Liver (tissue), 9 donors: Measurements from ENCODE around the gene NR5A2. TPM values are rescaled to one million over a fixed set of nuclear protein-coding genes. Genes with fewer than 3 reads are reported as not detected.

Source experiments
- DNase-seq: peaks from one replicate; pipeline ENCODE4 v3.0.0-alpha.2; 2017; ENCODE audit warnings: low spot score
- H3K27ac ChIP-seq, 2 donors: one replicate each; pipeline ENCODE4 v1.7.0; 2013; ENCODE audit warnings: inconsistent platforms in 2 of 2, low read length in 2 of 2, control low read depth in 1 of 2, low read depth in 1 of 2, mild to moderate bottlenecking in 1 of 2
- H3K27me3 ChIP-seq, 4 donors: one replicate each; pipeline versions ENCODE4 v1.6.1 to v1.7.0; 2013; ENCODE audit warnings: low read length in 3 of 4, inconsistent platforms in 1 of 4, mild to moderate bottlenecking in 1 of 4, moderate library complexity in 1 of 4; ENCODE audit not compliant: control insufficient read depth in 4 of 4, insufficient read depth in 4 of 4
- H3K36me3 ChIP-seq, 4 donors: one replicate each; pipeline versions ENCODE4 v1.6.1 to v1.7.0; 2013; ENCODE audit warnings: low read length in 3 of 4, mild to moderate bottlenecking in 3 of 4, low read depth in 1 of 4, moderate library complexity in 1 of 4; ENCODE audit not compliant: control insufficient read depth in 4 of 4, insufficient read depth in 3 of 4
- H3K4me1 ChIP-seq, 4 donors: one replicate each; pipeline versions ENCODE4 v1.6.1 to v1.7.0; 2013; ENCODE audit warnings: low read length in 3 of 4, mild to moderate bottlenecking in 3 of 4, moderate library complexity in 1 of 4; ENCODE audit not compliant: control insufficient read depth in 4 of 4, insufficient read depth in 4 of 4
- H3K4me3 ChIP-seq, 3 donors: one replicate each; pipeline versions ENCODE4 v1.6.1 to v1.7.0; 2013; ENCODE audit warnings: low read length in 3 of 3, control low read depth in 1 of 3, low read depth in 1 of 3, mild to moderate bottlenecking in 1 of 3
- H3K9ac ChIP-seq, 2 donors: one replicate each; pipeline ENCODE4 v1.7.0; 2013; ENCODE audit warnings: low read length in 2 of 2, mild to moderate bottlenecking in 2 of 2, moderate library complexity in 2 of 2, control low read depth in 1 of 2, low read depth in 1 of 2
- H3K9me3 ChIP-seq, 4 donors: one replicate each; pipeline versions ENCODE4 v1.6.1 to v1.7.0; 2013; ENCODE audit warnings: low read length in 3 of 4; ENCODE audit not compliant: control insufficient read depth in 4 of 4
- EGR1 ChIP-seq, 2 donors: IDR thresholded peaks; 2 replicates each; pipeline ENCODE4 v1.6.1; 2016 to 2018; ENCODE audit warnings: antibody characterized with exemption in 2 of 2, low read depth in 2 of 2
- FOXA1 ChIP-seq: IDR thresholded peaks from 2 replicates; pipeline ENCODE4 v1.6.1; 2016; ENCODE audit warnings: antibody characterized with exemption
- FOXA2 ChIP-seq: IDR thresholded peaks from 2 replicates; pipeline ENCODE4 v1.6.1; 2016; ENCODE audit warnings: antibody characterized with exemption
- GABPA ChIP-seq, 2 donors: IDR thresholded peaks in 1 of 2; conservative IDR thresholded peaks in 1 of 2; 2 replicates each; pipeline ENCODE4 v1.6.1; 2016; ENCODE audit warnings: antibody characterized with exemption in 2 of 2, mild to moderate bottlenecking in 1 of 2, moderate library complexity in 1 of 2
- HNF4A ChIP-seq, 2 donors: conservative IDR thresholded peaks; 2 replicates each; pipeline ENCODE4 v1.6.1; 2016; ENCODE audit warnings: antibody characterized with exemption in 2 of 2, mild to moderate bottlenecking in 2 of 2
- HNF4G ChIP-seq: IDR thresholded peaks from 2 replicates; pipeline ENCODE4 v1.6.1; 2016; ENCODE audit warnings: antibody characterized with exemption
- JUND ChIP-seq, 2 donors: IDR thresholded peaks; 2 replicates each; pipeline ENCODE4 v1.6.1; 2016; ENCODE audit warnings: antibody characterized with exemption in 2 of 2
- NR2F2 ChIP-seq: IDR thresholded peaks from 2 replicates; pipeline ENCODE4 v1.6.1; 2016; ENCODE audit warnings: antibody characterized with exemption
- RAD21 ChIP-seq, 2 donors: IDR thresholded peaks; 2 replicates each; pipeline ENCODE4 v1.6.1; 2016; ENCODE audit warnings: antibody characterized with exemption in 2 of 2, mild to moderate bottlenecking in 2 of 2
- RXRA ChIP-seq, 2 donors: IDR thresholded peaks; 2 replicates each; pipeline ENCODE4 v1.6.1; 2017 to 2018; ENCODE audit warnings: antibody characterized with exemption in 2 of 2, mild to moderate bottlenecking in 1 of 2
- SP1 ChIP-seq: IDR thresholded peaks from 2 replicates; pipeline ENCODE4 v1.6.1; 2018; ENCODE audit warnings: antibody characterized with exemption, mild to moderate bottlenecking
- TAF1 ChIP-seq: conservative IDR thresholded peaks from 2 replicates; pipeline ENCODE4 v1.6.1; 2016; ENCODE audit warnings: antibody characterized with exemption, mild to moderate bottlenecking
- YY1 ChIP-seq: IDR thresholded peaks from 2 replicates; pipeline ENCODE4 v1.6.1; 2016; ENCODE audit warnings: antibody characterized with exemption, mild to moderate bottlenecking
- ZBTB33 ChIP-seq: IDR thresholded peaks from 2 replicates; pipeline ENCODE4 v1.6.1; 2016; ENCODE audit warnings: antibody characterized with exemption
- WGBS: extraction: QIAGEN DNeasy Blood & Tissue Kit; methylation state at CpG from one replicate; pipeline ENCODE4 v1.1.7; 2013; 5-methylcytosine and 5-hydroxymethylcytosine counted together
- polyA plus RNA-seq, 2 donors: library from polyadenylated mRNA; stranded (reverse) in 1 of 2; unstranded in 1 of 2; fragments of 200-250 nt in 1 of 2; fragments of >200 nt in 1 of 2; fragmentation: Nextera tagmentation in 1 of 2; extraction: Ambion mirVana in 1 of 2; gene quantifications; one replicate each; pipeline versions ENCODE4 v1.2.1 to v1.2.3, GENCODE V29; 2013 to 2015
- total RNA-seq, 2 donors: library from RNA; depleted of rRNA; stranded (reverse); fragments of >200 nt; gene quantifications; one replicate each; pipeline ENCODE4 v1.2.3, GENCODE V29; 2014
- TF ChIP-seq, protein P1 (sequence below): IDR thresholded peaks from 2 replicates; pipeline ENCODE4 v1.6.1; 2016; ENCODE audit warnings: antibody characterized with exemption, mild to moderate bottlenecking
- TF ChIP-seq, protein P2 (sequence below): IDR thresholded peaks from 2 replicates; pipeline ENCODE4 v1.6.1; 2016; ENCODE audit warnings: antibody characterized with exemption
- TF ChIP-seq, protein P3 (sequence below): fragments of 150-350 bp; IDR thresholded peaks from 2 replicates; pipeline ENCODE4 v1.5.1; 2017; ENCODE audit warnings: improper control_type of control experiment, low read depth, low read length; ENCODE audit not compliant: missing input control
- TF ChIP-seq, protein P4 (sequence below): IDR thresholded peaks from 2 replicates; pipeline ENCODE4 v1.6.1; 2016; ENCODE audit warnings: antibody characterized with exemption
- donor health status: healthy.
- donor health status: healthy.
- donor health status: healthy.
- donor health status: healthy.
- donor health status: healthy.

Gene NR5A2
- total and polyA plus RNA-seq, 4 donors: 10.0 to 37.5 (median 21.1) TPM

- 73% methylated on average over 8 of the region's 8 CpGs for WGBS
- peaks cover 1 to 21% (median 9%) of the 10 kb centered on the region in 4 donors for H3K4me1 ChIP-seq
- H3K9ac ChIP-seq: no peak overlapping the region
- H3K27ac ChIP-seq: peak overlapping the region in 1 of 2 donors; percentile 21
- H3K27me3 ChIP-seq: no peaks in the 10 kb centered on the region
- no peak for DNase-seq
- peaks cover 0 to 4% (median 1%) of the 10 kb centered on the region in 4 donors for H3K36me3 ChIP-seq
- TF ChIP-seq FOXA2: no peak
- no peak for TF ChIP-seq SP1
- TF ChIP-seq ZBTB33: no peak
- no peak for TF ChIP-seq YY1
- TF ChIP-seq, protein P1, sequence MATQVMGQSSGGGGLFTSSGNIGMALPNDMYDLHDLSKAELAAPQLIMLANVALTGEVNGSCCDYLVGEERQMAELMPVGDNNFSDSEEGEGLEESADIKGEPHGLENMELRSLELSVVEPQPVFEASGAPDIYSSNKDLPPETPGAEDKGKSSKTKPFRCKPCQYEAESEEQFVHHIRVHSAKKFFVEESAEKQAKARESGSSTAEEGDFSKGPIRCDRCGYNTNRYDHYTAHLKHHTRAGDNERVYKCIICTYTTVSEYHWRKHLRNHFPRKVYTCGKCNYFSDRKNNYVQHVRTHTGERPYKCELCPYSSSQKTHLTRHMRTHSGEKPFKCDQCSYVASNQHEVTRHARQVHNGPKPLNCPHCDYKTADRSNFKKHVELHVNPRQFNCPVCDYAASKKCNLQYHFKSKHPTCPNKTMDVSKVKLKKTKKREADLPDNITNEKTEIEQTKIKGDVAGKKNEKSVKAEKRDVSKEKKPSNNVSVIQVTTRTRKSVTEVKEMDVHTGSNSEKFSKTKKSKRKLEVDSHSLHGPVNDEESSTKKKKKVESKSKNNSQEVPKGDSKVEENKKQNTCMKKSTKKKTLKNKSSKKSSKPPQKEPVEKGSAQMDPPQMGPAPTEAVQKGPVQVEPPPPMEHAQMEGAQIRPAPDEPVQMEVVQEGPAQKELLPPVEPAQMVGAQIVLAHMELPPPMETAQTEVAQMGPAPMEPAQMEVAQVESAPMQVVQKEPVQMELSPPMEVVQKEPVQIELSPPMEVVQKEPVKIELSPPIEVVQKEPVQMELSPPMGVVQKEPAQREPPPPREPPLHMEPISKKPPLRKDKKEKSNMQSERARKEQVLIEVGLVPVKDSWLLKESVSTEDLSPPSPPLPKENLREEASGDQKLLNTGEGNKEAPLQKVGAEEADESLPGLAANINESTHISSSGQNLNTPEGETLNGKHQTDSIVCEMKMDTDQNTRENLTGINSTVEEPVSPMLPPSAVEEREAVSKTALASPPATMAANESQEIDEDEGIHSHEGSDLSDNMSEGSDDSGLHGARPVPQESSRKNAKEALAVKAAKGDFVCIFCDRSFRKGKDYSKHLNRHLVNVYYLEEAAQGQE: no peak
- TF ChIP-seq, protein P2, sequence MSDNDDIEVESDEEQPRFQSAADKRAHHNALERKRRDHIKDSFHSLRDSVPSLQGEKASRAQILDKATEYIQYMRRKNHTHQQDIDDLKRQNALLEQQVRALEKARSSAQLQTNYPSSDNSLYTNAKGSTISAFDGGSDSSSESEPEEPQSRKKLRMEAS: no peak
- no peak for TF ChIP-seq HNF4G
- TF ChIP-seq RAD21 (IDR thresholded peaks at IDR 0.05): no peak
- no peak for TF ChIP-seq GABPA (IDR thresholded peaks at IDR 0.05 in 1 of 2, conservative IDR thresholded peaks at IDR 0.05 in 1 of 2)
- no peak for TF ChIP-seq JUND (IDR thresholded peaks at IDR 0.05)
- TF ChIP-seq, protein P3, sequence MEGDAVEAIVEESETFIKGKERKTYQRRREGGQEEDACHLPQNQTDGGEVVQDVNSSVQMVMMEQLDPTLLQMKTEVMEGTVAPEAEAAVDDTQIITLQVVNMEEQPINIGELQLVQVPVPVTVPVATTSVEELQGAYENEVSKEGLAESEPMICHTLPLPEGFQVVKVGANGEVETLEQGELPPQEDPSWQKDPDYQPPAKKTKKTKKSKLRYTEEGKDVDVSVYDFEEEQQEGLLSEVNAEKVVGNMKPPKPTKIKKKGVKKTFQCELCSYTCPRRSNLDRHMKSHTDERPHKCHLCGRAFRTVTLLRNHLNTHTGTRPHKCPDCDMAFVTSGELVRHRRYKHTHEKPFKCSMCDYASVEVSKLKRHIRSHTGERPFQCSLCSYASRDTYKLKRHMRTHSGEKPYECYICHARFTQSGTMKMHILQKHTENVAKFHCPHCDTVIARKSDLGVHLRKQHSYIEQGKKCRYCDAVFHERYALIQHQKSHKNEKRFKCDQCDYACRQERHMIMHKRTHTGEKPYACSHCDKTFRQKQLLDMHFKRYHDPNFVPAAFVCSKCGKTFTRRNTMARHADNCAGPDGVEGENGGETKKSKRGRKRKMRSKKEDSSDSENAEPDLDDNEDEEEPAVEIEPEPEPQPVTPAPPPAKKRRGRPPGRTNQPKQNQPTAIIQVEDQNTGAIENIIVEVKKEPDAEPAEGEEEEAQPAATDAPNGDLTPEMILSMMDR: no peak
- no peak for TF ChIP-seq NR2F2
- no peaks in the 10 kb centered on the region for H3K9me3 ChIP-seq
- no peak overlapping the region for H3K4me3 ChIP-seq
Observed at GRCh38 chr1:200075522-200075921, 48.0 kb downstream of the NR5A2 start.

- H3K4me1 ChIP-seq: peaks cover 0 to 21% (median 9%) of the 10 kb centered on the region in 4 donors
- H3K27me3 ChIP-seq: no peaks in the 10 kb centered on the region
- DNase-seq: no peak
- 26% methylated on average over 9 of the region's 9 CpGs for WGBS
- H3K9me3 ChIP-seq: no peaks in the 10 kb centered on the region
- H3K4me3 ChIP-seq: no peak overlapping the region
- no peak overlapping the region for H3K9ac ChIP-seq
- H3K36me3 ChIP-seq: peaks cover 0 to 7% (median under 1%) of the 10 kb centered on the region in 4 donors
- H3K27ac ChIP-seq: peak overlapping the region in 1 of 2 donors; percentile 61
- TF ChIP-seq HNF4G (no peak), RXRA (IDR thresholded peaks at IDR 0.05) (peak; percentile 35 to 58), ZBTB33 (peak; percentile 36), YY1 (peak; percentile 48), FOXA2 (peak; percentile 56), JUND (IDR thresholded peaks at IDR 0.05) (peak; percentile 87 to 93), FOXA1 (no peak), HNF4A (conservative IDR thresholded peaks at IDR 0.05) (peak; percentile 35 to 54), NR2F2 (peak; percentile 44), SP1 (peak; percentile 63), RAD21 (IDR thresholded peaks at IDR 0.05) (peak; percentile 50 to 55), TAF1 (no peak), EGR1 (IDR thresholded peaks at IDR 0.05; ENCODE audit: low read depth in 2 of 2) (peak in 1 of 2 donors; percentile 23), GABPA (IDR thresholded peaks at IDR 0.05 in 1 of 2, conservative IDR thresholded peaks at IDR 0.05 in 1 of 2) (peak in 1 of 2 donors; percentile 57)
- TF ChIP-seq, protein P2: no peak
- TF ChIP-seq, protein P4, sequence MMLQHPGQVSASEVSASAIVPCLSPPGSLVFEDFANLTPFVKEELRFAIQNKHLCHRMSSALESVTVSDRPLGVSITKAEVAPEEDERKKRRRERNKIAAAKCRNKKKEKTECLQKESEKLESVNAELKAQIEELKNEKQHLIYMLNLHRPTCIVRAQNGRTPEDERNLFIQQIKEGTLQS: no peak
- TF ChIP-seq, protein P3: no peak
Observed at GRCh38 chr1:200075938-200076546, 48.5 kb downstream of the NR5A2 start.
